Activated gamma-delta T cell treated with anti-CD3 and anti-CD28 coated beads, Interleukin-2, amount 50 U/mL, for 16 hours (primary cell): ENCODE data around the gene CACNA2D2.

Experiments used
- DNase-seq: peaks from one replicate; pipeline ENCODE4 v3.0.0-alpha.2; 2020; ENCODE audit warnings: low read depth

CACNA2D2 gene

GRCh38 chr3:50325113-50325480 is 178.3 kb downstream of the CACNA2D2 start:
- no peak for DNase-seq

- DNase-seq: peak; percentile 37
Measured at GRCh38 chr3:50324351-50325112, 178.9 kb downstream of the CACNA2D2 start.

DNA sequence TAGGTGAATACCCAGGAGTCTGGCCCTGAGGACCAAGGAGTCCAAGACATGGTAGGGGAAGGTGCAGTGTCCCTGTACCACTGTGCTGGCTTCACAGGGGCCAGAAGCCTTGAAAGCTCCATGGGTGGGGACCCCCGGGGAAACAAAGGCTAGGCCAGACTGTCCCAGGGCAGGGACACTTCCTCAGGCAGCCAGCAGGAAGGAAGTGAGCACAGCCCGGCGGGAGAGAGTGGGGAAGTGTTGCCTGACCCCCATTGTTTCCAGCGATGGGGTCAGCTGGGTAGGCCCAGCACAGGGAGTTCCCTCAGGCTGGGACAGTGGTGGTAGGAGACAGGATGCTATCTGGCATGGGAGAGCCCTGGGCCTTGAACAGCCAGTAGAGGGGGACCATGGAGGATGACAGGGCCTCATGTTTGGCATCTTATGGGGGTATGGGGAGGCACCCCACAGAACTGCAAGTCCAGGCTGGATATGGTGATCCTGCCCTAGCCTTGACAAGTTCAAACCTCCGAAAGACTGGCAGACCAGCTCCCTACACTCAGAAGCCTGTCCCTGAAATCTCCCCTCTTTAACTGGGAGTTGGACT is 179.7 kb downstream of the CACNA2D2 start:
- no peak for DNase-seq

- DNase-seq: no peak
Measured at GRCh38 chr3:50323092-50323600, 180.3 kb downstream of the CACNA2D2 start.

DNA sequence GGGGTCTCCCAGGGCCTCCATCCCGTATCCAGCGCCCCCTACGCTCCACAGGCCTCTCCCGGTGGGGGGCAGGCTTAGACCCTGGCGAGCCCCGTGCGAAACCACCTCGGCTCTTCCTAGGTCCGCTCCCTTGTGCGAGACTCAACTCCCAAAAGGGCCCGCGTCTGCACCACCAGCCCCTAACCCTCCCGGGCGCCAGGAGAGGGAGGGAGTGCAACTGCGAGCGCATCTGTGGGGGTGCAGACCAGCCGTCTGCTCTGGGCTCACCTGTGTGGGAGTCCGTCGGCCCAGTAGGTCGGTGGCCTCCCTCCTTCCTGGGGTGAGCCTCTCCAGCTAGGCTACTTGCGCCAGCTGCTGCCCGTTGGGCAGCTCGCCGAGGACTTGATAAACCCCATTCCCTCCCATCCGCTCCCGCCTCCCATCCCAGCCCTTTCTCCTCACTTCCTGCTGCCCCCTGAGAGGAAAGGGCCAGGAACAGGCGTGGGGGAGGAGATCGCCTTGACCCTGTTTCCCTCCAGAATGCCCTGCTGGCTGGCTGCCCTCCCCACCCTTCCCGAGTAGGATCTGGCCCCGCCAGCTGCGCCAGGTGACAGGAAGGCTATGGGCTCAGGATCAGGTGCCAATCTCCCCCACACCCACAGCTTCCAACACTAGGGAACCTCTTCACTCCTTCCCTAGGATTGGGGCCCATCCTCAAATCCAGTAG is 180.9 kb downstream of the CACNA2D2 start, which contains the start of gene HYAL2:
HYAL2 (minus strand) TSS at position 360 of the 706 bp plus-strand sequence. CDS start 2,256 bp downstream, outside the sequence.
- no peak for DNase-seq

DNA sequence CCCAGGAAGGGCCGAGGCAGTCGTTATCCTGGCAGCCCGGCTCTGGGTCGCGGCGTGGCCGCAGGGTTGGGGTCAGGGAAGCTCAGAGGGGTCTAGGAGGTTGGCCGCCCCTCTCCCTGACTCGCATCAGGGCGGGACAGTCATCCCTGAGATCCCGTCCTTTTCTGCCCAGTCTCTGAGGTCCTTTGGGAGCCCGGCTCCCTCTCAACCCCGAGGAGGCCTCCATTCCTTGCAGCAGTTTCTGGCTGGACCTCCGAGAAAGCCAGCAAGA is 181.4 kb downstream of the CACNA2D2 start:
- DNase-seq: no peak

- peak; percentile 68 for DNase-seq
Measured at GRCh38 chr3:50321336-50322114, 181.9 kb downstream of the CACNA2D2 start.

DNA sequence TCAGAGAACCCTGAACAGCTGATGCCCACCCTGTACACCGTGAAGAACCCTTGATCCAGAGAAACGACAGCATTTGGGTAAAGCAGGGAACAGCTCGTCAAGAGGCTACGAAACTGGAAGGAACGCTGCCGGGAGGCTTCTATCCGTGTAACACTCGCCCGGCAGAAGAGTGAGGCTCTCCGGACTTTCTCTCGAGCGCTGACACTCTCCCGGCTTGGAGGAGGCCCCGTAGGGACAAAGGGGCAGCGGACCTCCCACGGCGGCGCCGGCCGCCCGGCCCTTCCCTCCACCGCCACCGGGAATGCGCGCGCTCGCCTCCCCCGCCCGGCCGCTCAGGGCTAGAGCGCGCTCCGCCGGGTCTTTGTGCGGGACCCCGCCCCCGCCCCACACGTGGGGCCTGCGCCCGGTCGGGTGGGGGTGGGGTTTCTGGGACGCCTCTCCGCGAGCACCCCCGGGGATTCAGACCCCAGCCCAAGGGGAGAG is 182.5 kb downstream of the CACNA2D2 start:
- no peak for DNase-seq

DNA sequence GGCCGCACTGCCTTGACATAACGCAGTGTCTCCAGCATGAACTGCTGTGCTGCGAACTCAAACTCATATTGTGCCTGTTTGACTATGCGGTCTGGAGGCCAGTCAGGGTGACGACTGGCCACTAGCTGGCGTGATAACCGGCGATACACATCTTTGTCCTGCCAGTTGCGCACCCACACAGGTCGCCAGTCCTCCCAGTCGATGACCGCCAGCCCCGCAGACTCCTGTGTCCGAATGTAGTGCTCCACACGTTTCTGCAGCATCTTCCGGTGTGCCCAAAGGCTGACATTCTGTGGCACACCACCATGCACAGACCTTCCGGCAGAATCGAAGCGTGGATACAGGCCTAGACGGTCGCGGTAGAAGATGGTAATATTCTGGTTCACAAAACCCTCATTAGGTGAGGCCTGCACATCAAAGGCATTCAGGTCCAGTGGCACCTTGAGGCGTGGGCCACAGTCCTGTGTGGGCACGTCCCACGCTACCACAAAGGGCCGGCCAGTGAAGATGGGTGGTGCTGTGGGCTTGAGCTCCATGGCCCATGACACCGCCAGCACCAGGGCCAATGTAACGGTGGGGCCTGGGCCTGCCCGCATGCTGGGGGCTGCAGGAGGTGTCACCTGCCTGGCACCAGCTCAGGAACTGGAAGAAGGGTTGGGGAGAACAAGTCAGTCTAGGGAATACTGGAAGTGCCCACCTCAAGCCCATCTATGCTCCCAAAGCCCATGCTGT is 183.4 kb downstream of the CACNA2D2 start:
- no peak for DNase-seq

- DNase-seq: no peak
Measured at GRCh38 chr3:50319181-50319893, 184.1 kb downstream of the CACNA2D2 start.

DNA sequence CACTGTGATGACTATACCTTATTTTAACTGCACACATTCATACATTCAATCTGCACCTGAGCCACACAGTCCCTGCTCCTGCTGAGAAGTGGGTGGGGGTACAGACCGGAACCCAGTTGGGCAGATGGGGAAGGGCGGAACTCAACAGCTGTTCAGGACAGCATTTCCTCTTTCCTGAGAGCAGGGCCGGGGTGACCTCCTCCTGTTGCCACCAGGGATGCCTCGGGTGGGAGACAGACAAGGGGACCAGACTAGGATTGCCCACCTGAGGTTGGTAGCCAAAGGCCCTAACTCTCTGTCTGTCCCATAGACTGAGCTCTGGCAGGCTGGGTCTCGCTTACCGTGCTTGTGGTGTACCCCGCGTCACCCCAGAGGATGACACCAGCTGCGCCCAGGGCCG is 184.8 kb downstream of the CACNA2D2 start:
- no peak for DNase-seq

GRCh38 chr3:50318163-50318562 is 185.3 kb downstream of the CACNA2D2 start:
- DNase-seq: no peak

- no peak for DNase-seq
Measured at GRCh38 chr3:50317300-50317699, 186.1 kb downstream of the CACNA2D2 start.

DNA sequence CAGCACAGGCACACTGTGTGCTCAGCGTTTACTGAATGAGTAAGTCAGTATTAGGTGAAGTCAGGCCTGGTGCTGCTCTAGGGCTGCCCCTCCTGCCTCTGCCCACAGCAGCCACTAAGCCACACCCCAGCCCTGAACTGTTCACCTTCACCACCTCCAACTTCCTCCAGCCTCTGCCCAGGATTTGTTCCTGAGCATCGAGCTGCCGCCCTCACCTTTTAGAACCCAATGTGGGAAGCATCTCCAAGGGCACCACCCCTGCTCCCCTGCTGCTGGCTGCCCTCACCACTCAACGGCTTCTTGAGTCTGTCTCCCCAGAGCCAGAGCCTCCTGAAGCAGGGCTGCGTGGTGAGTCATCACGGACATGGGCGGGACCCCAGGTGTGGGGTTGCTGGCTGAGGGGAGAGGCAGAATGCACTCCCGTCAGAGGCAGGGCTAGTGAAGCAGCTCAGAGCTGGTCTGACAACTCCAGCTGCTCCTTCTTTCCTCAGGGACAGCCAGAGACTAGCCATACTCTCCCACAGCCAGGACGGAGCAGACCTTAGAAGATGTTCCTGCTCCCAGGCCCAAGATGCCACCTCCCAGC is 186.7 kb downstream of the CACNA2D2 start:
- peak; percentile 67 for DNase-seq

DNA sequence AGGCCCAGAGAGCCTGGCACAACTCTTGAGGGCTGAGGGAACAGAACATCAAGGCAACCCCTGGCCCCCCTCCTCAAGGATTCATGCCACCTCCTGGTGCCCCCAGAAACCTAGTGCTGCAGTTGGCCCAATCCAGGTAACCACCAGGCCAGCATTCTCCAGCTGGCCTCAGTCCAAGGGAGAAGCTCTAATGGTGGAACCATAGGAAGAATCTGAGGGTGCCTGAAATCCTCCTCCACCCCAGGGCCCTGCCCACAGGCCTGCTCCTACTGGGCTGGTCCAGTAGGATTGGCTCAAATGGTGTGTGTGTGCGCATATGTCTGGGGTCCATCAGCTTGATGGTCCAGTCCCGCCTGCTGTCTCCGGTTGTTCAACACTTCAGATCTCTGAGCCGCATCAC is 188.6 kb downstream of the CACNA2D2 start:
- DNase-seq: no peak

GRCh38 chr3:50314342-50314741 is 189.1 kb downstream of the CACNA2D2 start:
- no peak for DNase-seq
